Progenitor cell of endocrine pancreas (in vitro differentiated cells): ENCODE results near the gene TUBA1A. TPM values are rescaled to one million over a fixed set of nuclear protein-coding genes. Genes with fewer than 3 reads are reported as not detected.
"Not testable (repeated sequence)": the region's sequence is repeated elsewhere in the genome, so short reads cannot be mapped to it uniquely, and the experiment has no call there.

Experiments used
- DNase-seq: peaks from one replicate; pipeline ENCODE4 v3.0.0; 2021; ENCODE audit warnings: low spot score; ENCODE audit not compliant: unreplicated experiment
- H3K27ac Mint-ChIP-seq: 2 replicates; pipeline ENCODE4 v1.8.0; 2021; ENCODE audit warnings: mild to moderate bottlenecking, moderate library complexity, mixed read lengths
- H3K27me3 Mint-ChIP-seq: 2 replicates; pipeline ENCODE4 v1.8.0; 2021; ENCODE audit warnings: mixed read lengths
- H3K36me3 Mint-ChIP-seq: 2 replicates; pipeline ENCODE4 v1.8.0; 2022; ENCODE audit warnings: mixed read lengths; ENCODE audit not compliant: insufficient read depth
- H3K4me1 Mint-ChIP-seq: 2 replicates; pipeline ENCODE4 v1.8.0; 2021; ENCODE audit warnings: low read depth, mixed read lengths
- H3K4me3 Mint-ChIP-seq: 2 replicates; pipeline ENCODE4 v1.8.0; 2021; ENCODE audit warnings: low read depth, mild to moderate bottlenecking, moderate library complexity, mixed read lengths
- H3K9me3 Mint-ChIP-seq: 2 replicates; pipeline ENCODE4 v1.8.0; 2021; ENCODE audit warnings: low read depth, mixed read lengths
- total RNA-seq: library from RNA; stranded (reverse); gene quantifications from 2 replicates; pipeline ENCODE4 v1.2.1, GENCODE V29; 2021
- TF ChIP-seq, protein P1 (sequence below): fragments of 200-600 bp; sonication (generic); IDR thresholded peaks from one replicate; pipeline ENCODE4 v1.5.0; 2021; ENCODE audit warnings: antibody characterized with exemption, mild to moderate bottlenecking; ENCODE audit not compliant: unreplicated experiment

The TUBA1A gene
- total RNA-seq, 1 donor from 2014 or later = 652 TPM

GRCh38 chr12:49138587-49138986, 50.3 kb downstream of the TUBA1A start:
- Mint-ChIP-seq H3K27ac (no peak overlapping the region), H3K4me1 (peaks cover 4% of the 10 kb centered on the region), H3K27me3 (no peaks in the 10 kb centered on the region), H3K9me3 (no peaks in the 10 kb centered on the region), H3K36me3 (no peaks in the 10 kb centered on the region), H3K4me3 (no peak overlapping the region)
- no peak for DNase-seq
- TF ChIP-seq, protein P1, sequence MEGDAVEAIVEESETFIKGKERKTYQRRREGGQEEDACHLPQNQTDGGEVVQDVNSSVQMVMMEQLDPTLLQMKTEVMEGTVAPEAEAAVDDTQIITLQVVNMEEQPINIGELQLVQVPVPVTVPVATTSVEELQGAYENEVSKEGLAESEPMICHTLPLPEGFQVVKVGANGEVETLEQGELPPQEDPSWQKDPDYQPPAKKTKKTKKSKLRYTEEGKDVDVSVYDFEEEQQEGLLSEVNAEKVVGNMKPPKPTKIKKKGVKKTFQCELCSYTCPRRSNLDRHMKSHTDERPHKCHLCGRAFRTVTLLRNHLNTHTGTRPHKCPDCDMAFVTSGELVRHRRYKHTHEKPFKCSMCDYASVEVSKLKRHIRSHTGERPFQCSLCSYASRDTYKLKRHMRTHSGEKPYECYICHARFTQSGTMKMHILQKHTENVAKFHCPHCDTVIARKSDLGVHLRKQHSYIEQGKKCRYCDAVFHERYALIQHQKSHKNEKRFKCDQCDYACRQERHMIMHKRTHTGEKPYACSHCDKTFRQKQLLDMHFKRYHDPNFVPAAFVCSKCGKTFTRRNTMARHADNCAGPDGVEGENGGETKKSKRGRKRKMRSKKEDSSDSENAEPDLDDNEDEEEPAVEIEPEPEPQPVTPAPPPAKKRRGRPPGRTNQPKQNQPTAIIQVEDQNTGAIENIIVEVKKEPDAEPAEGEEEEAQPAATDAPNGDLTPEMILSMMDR = no peak

DNA sequence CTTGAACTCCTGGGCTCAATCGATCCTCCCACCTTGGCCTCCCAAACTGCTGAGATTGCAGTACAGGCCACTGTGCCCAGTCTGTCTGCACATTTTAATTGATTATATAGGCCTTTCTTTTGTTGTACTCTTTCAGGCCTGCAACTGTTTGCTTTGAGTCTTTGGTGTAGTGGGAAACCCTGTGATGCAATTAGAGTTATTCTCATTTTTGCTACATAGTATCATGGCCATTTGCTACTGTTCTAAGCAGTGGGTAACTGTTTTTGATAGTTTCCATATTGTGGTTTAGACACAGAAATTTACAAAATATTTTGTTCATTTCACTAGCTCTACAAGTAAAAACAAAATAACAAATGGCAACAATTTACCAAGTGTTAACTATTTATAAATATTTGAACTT, 51.4 kb downstream of the TUBA1A start:
- DNase-seq = no peak
- TF ChIP-seq, protein P1 = no peak
- Mint-ChIP-seq H3K4me1 (peaks cover 4% of the 10 kb centered on the region), H3K4me3 (no peak overlapping the region), H3K27ac (no peak overlapping the region), H3K27me3 (no peaks in the 10 kb centered on the region), H3K36me3 (no peaks in the 10 kb centered on the region), H3K9me3 (no peaks in the 10 kb centered on the region)

- not testable (repeated sequence) for DNase-seq, H3K36me3 Mint-ChIP-seq, H3K27me3 Mint-ChIP-seq, H3K4me1 Mint-ChIP-seq, H3K4me3 Mint-ChIP-seq, H3K27ac Mint-ChIP-seq, H3K9me3 Mint-ChIP-seq
Observed at GRCh38 chr12:49136997-49137396, 51.9 kb downstream of the TUBA1A start.

Other genes with a start within 250 kb of the TUBA1A start
- gene ARF3, start 231.6 kb downstream of the TUBA1A start, total RNA-seq = 135 and 149 TPM in 2 replicates
- 0.17 TPM in 1 of 2 replicates, not detected in the other for gene WNT10B, start 217.3 kb downstream of the TUBA1A start, total RNA-seq
- gene WNT1, start 210.8 kb downstream of the TUBA1A start, total RNA-seq = not detected in 2 replicates
- 0.40 and 0.57 TPM in 2 replicates for gene DDN, start 189.7 kb downstream of the TUBA1A start, total RNA-seq
- gene PRKAG1, start 170.3 kb downstream of the TUBA1A start, total RNA-seq = 52.7 and 59.4 TPM in 2 replicates
- gene KMT2D, start 128.3 kb downstream of the TUBA1A start, total RNA-seq = 130 and 132 TPM in 2 replicates
- gene RHEBL1, start 119.1 kb downstream of the TUBA1A start, total RNA-seq = 0.72 and 0.75 TPM in 2 replicates
- 0.29 and 0.34 TPM in 2 replicates for gene DHH, start 94.3 kb downstream of the TUBA1A start, total RNA-seq
- 142 and 143 TPM in 2 replicates for gene LMBR1L, start 78.2 kb downstream of the TUBA1A start, total RNA-seq
- 985 and 1,023 TPM in 2 replicates for gene TUBA1B, start 57.7 kb downstream of the TUBA1A start, total RNA-seq
- gene TUBA1C, start 76.0 kb upstream of the TUBA1A start, total RNA-seq = 128 and 149 TPM in 2 replicates
- gene PRPH, start 106.1 kb upstream of the TUBA1A start, total RNA-seq = 0.60 and 0.62 TPM in 2 replicates
- 44.7 and 44.9 TPM in 2 replicates for gene TROAP, start 134.2 kb upstream of the TUBA1A start, total RNA-seq
- 0.64 and 0.79 TPM in 2 replicates for gene C1QL4, start 148.1 kb upstream of the TUBA1A start, total RNA-seq
- gene DNAJC22, start 157.8 kb upstream of the TUBA1A start, total RNA-seq = 36.0 and 38.7 TPM in 2 replicates
- gene SPATS2, start 178.4 kb upstream of the TUBA1A start, total RNA-seq = 84.4 and 87.1 TPM in 2 replicates